ENCODE results near the gene SPRR1A. TPM values are rescaled to one million over a fixed set of nuclear protein-coding genes. Genes with fewer than 3 reads are reported as not detected.

Gene SPRR1A, protein sequence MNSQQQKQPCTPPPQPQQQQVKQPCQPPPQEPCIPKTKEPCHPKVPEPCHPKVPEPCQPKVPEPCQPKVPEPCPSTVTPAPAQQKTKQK
- polyA plus RNA-seq = not detected

DNA sequence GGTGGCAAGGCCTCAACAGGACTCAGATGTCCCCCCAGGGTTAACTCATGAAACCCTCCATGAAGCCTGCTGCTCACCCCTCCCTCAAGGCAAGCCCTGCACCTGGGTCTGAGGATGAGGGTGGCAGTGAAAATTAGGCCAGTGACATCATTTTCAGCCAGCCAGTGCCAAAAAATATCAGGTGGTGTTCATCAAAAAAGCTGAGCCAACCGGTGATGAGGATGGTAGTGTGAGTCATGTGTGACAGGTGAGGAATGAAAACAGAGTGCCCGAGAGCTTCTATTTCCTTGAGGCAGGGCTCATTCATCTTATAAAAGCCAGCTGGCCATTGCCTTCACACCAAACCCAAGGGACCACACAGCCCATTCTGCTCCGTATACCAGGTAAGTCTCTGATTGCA is at the start of gene SPRR1A:
SPRR1A (plus strand) TSS at position 339 of the 400 bp plus-strand sequence. CDS start 1,150 bp downstream, outside the sequence.
- peaks cover 0 to 5% (median 3%) of the 10 kb centered on the region in 3 donors for H3K9me3 Mint-ChIP-seq
- peaks cover 18% of the 10 kb centered on the region for H3K27me3 Mint-ChIP-seq
- no peaks in the 10 kb centered on the region for H3K36me3 Mint-ChIP-seq
- H3K4me3 Mint-ChIP-seq = peak within 1 kb of the TSS in 1 of 4 donors; percentile 52
- no peak within 1 kb of the TSS for H3K27ac Mint-ChIP-seq
- no peaks in the 10 kb centered on the region for H3K4me1 Mint-ChIP-seq

DNA sequence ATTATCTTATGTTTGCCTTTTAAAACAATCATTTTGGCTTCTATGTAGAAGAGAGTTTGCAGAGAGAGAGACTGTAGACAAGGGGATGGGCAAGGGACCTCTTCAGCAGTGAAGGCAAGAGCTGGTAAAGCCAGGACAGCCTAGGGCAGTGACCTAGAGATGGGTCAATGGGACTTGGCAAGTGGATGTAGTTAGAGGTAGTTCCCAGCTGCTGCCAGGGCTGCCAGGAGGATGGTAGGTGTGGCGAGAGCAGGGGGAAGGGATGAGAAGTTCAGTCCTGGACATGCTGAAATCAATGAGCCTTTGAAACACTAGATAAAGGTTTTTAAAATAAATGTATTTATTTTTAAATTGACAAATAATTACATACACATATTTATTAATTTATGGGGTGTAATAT is 43.3 kb upstream of the SPRR1A start:
- Mint-ChIP-seq H3K4me3 (no peak overlapping the region), H3K36me3 (no peaks in the 10 kb centered on the region), H3K9me3 (no peaks in the 10 kb centered on the region)

DNA sequence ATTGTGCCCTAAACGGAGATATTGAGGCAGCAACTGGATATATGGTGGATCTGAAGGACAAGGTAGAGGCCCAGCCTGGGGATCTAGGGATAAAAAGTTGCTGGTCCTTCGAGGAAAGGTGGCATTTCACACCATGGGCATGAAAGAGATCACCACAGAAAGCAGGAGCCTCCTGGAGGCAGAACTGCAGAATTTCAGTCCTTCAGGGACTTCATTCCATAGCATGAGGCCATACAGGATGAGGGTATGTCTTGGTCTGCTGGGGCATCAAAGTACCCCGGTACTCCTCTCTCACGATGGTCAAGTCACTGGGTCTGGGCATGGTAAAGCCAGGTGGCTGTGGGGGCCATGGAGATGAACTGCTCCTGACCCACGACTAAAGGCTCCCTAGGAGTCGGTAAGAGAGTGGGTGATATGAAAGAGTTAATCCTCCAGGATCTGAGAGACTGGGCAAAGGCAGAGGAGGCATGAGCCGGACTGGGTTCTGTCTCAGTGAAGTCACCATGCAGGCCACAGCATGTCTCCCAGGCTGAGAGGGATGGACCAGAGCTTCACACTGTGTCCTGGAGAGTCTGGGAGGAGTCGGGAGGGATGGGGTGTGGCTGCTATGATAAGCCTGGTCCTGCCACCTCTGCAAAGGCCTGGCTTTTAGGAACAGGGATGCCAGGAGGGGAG is 42.7 kb upstream of the SPRR1A start:
- no peaks in the 10 kb centered on the region for H3K36me3 Mint-ChIP-seq

More for the DNA sequence above, 43.3 kb upstream of the SPRR1A start:
- H3K27me3 Mint-ChIP-seq = peaks cover 10% of the 10 kb centered on the region
- no peak overlapping the region for H3K27ac Mint-ChIP-seq
- no peaks in the 10 kb centered on the region for H3K4me1 Mint-ChIP-seq

DNA sequence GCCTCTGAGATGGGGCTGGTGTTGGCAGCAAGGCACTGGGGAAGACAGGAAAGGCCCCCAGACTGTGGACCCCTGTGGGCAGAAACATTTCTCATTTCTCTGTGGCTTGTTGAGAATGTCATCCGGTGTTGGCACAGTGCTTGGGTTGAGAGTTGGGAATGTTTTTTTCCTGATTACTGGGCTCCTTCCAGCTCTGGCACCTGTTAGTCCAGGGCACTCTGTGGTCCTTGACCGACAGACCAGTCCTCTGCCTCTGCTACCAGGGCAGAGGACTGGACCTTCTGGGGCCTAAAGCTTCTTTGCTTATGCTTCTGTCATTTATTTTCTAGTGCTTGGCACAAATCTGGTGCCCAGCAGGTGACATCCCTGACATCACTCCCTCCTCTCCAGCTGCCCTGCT is 41.7 kb upstream of the SPRR1A start:
- H3K27me3 Mint-ChIP-seq = peaks cover 6% of the 10 kb centered on the region
- H3K4me3 Mint-ChIP-seq = no peak overlapping the region
- no peaks in the 10 kb centered on the region for H3K36me3 Mint-ChIP-seq
- H3K9me3 Mint-ChIP-seq = no peaks in the 10 kb centered on the region
- H3K27ac Mint-ChIP-seq = no peak overlapping the region
- H3K4me1 Mint-ChIP-seq = no peaks in the 10 kb centered on the region

More for the DNA sequence above, 42.7 kb upstream of the SPRR1A start:
- Mint-ChIP-seq H3K4me1 (no peaks in the 10 kb centered on the region), H3K9me3 (no peaks in the 10 kb centered on the region), H3K4me3 (no peak overlapping the region), H3K27ac (no peak overlapping the region), H3K27me3 (peaks cover 8% of the 10 kb centered on the region)

DNA sequence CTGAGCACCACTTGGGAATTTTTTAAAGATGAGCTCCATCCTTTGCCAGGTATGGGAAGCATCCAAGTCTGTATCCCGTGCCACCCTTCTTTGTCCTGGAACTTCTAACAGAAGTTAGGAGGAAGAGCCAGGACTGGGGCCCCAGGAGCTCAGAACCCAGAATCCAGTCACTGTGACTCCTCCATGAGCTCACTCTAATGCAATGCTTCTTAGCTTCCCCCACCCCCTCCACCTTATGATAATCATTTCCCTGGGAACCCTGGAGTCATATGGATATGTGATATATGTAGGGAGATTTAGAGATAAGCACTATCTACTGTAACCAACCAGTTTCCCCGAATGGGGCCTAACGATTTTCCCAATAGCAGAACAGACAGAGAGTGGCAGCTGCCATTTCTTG is 37.6 kb upstream of the SPRR1A start:
- peaks cover 0 to under 1% (median 0%) of the 10 kb centered on the region in 3 donors for H3K9me3 Mint-ChIP-seq

DNA sequence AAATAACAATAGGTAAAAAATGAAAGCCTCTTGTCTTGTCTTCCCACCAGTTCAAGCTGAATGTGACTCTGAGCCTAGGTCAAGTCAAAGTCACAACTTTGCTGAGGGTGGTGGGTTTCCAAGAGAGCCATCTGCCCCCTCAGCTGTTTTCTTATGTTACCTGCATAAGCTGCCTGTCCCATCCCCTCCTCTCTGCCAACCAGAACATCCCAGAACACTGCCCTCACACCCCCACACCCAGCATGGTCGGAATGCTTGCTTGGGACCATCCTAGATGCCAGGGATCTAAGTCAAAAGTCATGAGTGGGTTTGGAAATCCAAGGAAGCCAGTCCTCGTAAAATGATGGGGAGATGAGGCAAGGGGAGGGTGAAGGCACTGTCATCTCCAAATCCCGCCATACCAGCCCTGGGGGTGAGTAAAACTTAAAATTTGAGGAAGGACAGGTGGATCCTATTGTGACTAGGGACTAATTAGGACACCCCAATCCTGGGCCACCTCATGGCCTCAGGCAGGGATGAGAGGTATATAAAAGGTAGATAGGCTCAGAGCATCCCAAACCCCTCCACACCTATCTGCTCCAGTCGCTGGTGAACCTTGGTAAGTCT is 37.1 kb upstream of the SPRR1A start, which contains the start of gene SPRR5:
SPRR5 (plus strand) TSS at position 556 of the 606 bp plus-strand sequence. CDS start 1,349 bp downstream, outside the sequence.
- no peaks in the 10 kb centered on the region for H3K36me3 Mint-ChIP-seq
- H3K4me3 Mint-ChIP-seq = no peak within 1 kb of the TSS
- peaks cover 5% of the 10 kb centered on the region for H3K27me3 Mint-ChIP-seq
- H3K27ac Mint-ChIP-seq = no peak within 1 kb of the TSS
- no peaks in the 10 kb centered on the region for H3K4me1 Mint-ChIP-seq
- peaks cover 0 to 2% (median 0%) of the 10 kb centered on the region in 3 donors for H3K9me3 Mint-ChIP-seq

More for the DNA sequence above, 37.6 kb upstream of the SPRR1A start:
- Mint-ChIP-seq H3K4me3 (no peak overlapping the region), H3K27me3 (peaks cover 5% of the 10 kb centered on the region), H3K4me1 (no peaks in the 10 kb centered on the region), H3K36me3 (no peaks in the 10 kb centered on the region), H3K27ac (no peak overlapping the region)

DNA sequence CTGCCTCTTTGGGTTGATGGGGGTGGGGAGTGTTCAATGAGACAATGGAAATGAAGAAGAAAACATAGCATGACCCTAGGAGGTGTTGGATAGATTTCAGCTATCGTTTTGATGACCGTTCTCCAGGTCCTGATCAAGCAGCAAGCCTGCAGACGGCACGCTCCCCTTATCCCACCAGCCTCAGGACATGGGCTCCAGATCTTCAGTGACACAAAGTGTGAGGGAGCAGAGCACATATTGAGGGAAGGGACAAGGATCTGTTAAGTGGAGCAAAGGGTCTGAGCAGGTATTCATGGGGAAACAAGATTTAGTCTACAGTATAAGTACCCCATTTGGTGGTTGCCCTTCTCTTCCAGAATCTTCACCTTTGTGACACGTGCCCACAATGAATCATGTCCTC is 32.2 kb upstream of the SPRR1A start:
- Mint-ChIP-seq H3K4me3 (no peak overlapping the region), H3K27ac (no peak overlapping the region), H3K9me3 (peaks cover 0 to 2% (median 0%) of the 10 kb centered on the region in 3 donors), H3K27me3 (peaks cover 5% of the 10 kb centered on the region), H3K4me1 (no peaks in the 10 kb centered on the region), H3K36me3 (no peaks in the 10 kb centered on the region)

DNA sequence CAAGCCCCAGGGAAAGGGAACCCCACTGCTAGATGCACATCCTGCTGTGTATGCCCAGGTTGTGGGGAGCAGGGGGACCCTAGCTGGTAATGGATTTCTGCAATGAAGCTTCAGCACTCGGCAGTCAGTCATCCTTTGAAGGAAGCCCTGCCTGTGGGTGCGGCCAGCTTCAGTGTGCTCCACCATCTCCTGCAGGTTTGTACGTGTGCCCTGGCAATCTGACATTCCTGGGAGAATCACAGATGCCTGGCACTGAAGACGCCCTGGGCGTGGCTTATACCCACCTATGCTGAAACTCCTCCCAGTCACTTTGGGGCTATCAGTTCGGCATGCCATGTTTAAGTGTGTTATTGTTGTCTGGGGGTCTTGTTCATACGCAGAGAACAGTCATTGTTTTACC is 30.1 kb upstream of the SPRR1A start:
- no peaks in the 10 kb centered on the region for H3K4me1 Mint-ChIP-seq
- no peak overlapping the region for H3K27ac Mint-ChIP-seq
- H3K9me3 Mint-ChIP-seq = peaks cover 0 to 2% (median 0%) of the 10 kb centered on the region in 3 donors
- H3K27me3 Mint-ChIP-seq = peaks cover 1% of the 10 kb centered on the region
- no peak overlapping the region for H3K4me3 Mint-ChIP-seq
- H3K36me3 Mint-ChIP-seq = peaks cover 2% of the 10 kb centered on the region

DNA sequence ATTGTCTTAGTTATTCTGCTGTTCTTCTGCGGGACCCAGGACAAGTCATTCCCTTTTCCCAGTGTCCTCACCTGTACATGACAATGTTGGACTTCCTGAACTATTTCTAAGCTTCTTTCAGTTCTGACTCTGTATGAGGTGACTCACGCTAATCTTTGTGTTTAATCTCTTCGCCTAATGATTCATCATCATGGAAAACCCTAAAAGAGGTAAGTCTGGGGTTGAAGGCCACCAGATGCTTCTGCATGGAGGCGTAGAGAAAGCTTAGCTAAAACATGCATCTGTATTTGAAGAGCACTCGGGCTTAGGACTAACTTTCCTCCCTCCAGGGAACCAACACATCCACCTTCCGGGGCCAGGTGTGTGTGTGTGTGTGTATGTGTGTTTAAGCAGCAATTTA is 29.4 kb upstream of the SPRR1A start:
- Mint-ChIP-seq H3K27ac (no peak overlapping the region), H3K27me3 (peaks cover 1% of the 10 kb centered on the region)

DNA sequence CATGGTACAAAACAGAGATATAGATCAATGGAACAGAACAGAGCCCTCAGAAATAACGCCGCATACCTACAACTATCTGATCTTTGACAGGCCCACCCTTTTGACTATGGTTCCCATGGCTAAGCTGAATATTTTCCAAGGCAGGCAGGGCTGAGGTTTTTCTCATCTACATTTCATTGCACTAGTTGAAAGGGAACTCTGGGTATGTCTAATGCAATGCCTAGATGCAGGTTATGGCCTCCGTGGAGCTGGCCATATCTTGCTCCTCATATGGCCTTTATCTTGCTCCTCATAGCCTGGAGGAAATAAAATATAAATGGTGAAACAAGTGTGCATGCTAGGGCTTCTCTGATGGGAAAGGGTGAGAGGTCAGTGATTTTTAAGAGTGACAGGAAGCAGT is 26.3 kb upstream of the SPRR1A start:
- peaks cover 18% of the 10 kb centered on the region for H3K27me3 Mint-ChIP-seq
- H3K27ac Mint-ChIP-seq = no peak overlapping the region
- H3K4me3 Mint-ChIP-seq = no peak overlapping the region
- H3K36me3 Mint-ChIP-seq = peaks cover 2% of the 10 kb centered on the region
- H3K4me1 Mint-ChIP-seq = peaks cover 0 to 5% (median 0%) of the 10 kb centered on the region in 3 donors
- peaks cover 0 to 1% (median 0%) of the 10 kb centered on the region in 3 donors for H3K9me3 Mint-ChIP-seq

More for the DNA sequence above, 29.4 kb upstream of the SPRR1A start:
- H3K4me1 Mint-ChIP-seq = no peaks in the 10 kb centered on the region
- H3K9me3 Mint-ChIP-seq = peaks cover 0 to 3% (median 0%) of the 10 kb centered on the region in 3 donors
- H3K36me3 Mint-ChIP-seq = peaks cover 2% of the 10 kb centered on the region
- no peak overlapping the region for H3K4me3 Mint-ChIP-seq

DNA sequence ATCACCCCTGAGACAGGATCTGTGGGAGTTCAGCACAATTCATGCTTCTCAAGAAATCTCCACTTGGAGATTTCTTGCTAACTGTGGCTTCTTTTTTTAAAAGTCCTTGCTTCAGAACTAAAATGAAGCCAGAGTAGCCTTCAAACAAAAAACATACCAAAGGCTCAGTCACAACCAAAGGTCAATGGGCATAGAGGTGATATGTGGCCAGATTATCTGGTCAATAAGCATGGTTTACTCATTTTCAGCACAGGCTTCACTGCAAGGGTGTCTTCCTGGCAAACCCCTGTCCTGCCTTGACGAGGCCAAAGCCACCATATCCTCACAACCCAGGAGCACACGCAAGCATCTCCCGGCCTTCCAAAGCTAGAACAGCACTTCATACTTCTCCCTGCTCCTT is 24.6 kb upstream of the SPRR1A start:
- Mint-ChIP-seq H3K4me1 (peaks cover 0 to 5% (median 0%) of the 10 kb centered on the region in 3 donors), H3K4me3 (no peak overlapping the region), H3K9me3 (peaks cover 0 to 1% (median 0%) of the 10 kb centered on the region in 3 donors), H3K36me3 (peaks cover 2% of the 10 kb centered on the region), H3K27ac (no peak overlapping the region), H3K27me3 (peaks cover 18% of the 10 kb centered on the region)

DNA sequence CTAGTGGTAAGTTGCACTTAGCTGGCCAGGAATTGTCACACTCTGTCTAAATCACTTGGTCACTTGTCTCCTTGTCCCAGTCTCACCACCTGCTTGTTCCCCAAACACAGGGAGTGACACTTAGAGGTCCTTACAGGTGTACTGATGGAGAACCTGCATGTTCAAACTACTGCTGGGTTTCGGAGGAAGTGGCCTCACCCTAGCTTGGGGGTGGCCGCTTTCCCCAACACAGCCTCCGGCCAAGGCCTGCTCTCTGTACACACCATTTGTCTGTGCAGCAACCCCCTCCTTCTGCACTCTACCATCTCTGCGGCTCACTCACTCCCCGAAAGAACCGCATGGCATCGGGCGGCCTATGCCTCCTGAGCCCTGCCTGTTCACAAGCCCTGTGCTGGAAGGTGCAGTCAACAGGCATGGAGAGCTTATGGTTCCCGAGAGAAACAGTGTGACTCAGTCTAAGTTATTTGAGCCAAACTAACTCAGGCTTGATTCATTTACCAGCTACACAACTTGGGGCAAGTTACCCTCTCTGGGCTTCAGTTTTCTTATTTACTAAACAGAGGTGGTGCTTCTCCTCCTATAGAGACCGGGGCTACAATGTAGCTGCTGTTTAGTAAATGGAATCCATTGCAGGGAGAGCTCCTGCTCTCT is 24.0 kb upstream of the SPRR1A start:
- no peak overlapping the region for H3K27ac Mint-ChIP-seq

DNA sequence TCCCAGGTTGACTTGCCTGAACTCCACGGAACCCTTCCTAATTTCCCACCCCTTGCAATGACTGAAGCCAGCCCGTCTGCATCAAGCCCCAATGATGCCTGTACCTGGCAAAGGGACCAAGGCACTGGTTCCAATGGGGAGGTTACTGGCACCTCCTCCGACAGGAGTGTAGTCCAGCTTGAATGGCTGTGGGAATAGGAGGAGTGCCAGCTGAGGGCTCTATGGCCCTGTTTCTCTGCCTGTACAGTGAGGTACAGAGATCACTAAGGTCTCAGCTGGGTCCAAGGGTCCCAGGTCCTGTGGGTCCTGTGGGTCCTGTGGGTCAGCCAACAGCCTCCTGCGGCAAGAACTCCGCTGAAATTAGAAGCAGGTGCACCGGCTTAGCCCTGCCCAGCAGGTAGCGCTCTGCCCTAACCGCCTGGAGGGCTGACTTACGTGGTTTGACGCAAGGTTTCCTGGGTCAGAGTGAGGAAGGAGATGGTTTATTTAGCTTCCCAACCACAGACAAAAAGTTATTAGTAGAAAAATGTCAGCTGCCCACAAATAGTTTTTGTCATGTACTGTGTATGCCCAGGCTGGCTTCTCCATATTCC is 23.3 kb upstream of the SPRR1A start:
- H3K36me3 Mint-ChIP-seq = peaks cover 2% of the 10 kb centered on the region
- no peak overlapping the region for H3K4me3 Mint-ChIP-seq
- H3K27ac Mint-ChIP-seq = no peak overlapping the region

More for the DNA sequence above, 24.0 kb upstream of the SPRR1A start:
- peaks cover 0 to 1% (median 0%) of the 10 kb centered on the region in 3 donors for H3K9me3 Mint-ChIP-seq
- no peak overlapping the region for H3K4me3 Mint-ChIP-seq
- H3K4me1 Mint-ChIP-seq = peaks cover 0 to 5% (median 0%) of the 10 kb centered on the region in 3 donors
- H3K27me3 Mint-ChIP-seq = peaks cover 18% of the 10 kb centered on the region
- H3K36me3 Mint-ChIP-seq = peaks cover 2% of the 10 kb centered on the region

DNA sequence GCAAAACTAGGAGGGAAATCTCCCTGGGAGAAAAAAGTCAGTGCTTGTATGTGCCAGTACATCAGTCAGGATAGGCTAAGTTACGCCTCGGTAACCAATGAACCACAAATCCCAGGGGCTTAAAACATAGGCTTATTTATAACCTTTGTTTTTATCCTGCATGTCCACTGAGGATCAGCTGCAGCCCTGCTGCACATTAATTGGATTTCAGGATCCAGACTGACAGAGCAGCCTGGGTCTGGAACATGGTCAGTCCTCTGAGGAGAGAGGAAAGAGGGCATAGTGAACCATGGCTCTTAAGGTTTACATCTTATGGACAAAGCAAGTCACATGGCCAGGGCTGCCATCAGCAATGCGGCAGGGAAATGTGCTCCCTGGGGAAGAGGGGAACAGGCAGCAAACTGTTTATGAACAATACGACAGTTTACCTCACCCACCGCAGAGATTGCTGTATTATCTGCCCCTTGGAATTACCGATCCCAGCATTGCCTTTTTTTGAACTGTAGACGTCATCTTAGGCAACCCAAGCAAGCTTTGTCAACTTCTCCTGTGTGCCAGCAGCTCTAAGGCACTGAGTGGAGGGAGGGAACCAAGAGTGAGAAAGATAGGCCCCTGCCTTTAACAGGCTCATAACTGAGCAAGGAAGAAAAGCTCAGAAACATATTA is 22.5 kb upstream of the SPRR1A start:
- Mint-ChIP-seq H3K27me3 (peaks cover 18% of the 10 kb centered on the region), H3K9me3 (peaks cover 0 to 1% (median 0%) of the 10 kb centered on the region in 3 donors), H3K27ac (no peak overlapping the region), H3K4me3 (no peak overlapping the region), H3K36me3 (peaks cover 2% of the 10 kb centered on the region), H3K4me1 (peaks cover 0 to 5% (median 0%) of the 10 kb centered on the region in 3 donors)

More for the DNA sequence above, 23.3 kb upstream of the SPRR1A start:
- Mint-ChIP-seq H3K9me3 (peaks cover 0 to 1% (median 0%) of the 10 kb centered on the region in 3 donors), H3K4me1 (peaks cover 0 to 5% (median 0%) of the 10 kb centered on the region in 3 donors), H3K27me3 (peaks cover 18% of the 10 kb centered on the region)

Measured in IgD-negative memory B cell (primary cell).